ENCODE results near the gene TBRG1.

- TF ChIP-seq, protein P1, sequence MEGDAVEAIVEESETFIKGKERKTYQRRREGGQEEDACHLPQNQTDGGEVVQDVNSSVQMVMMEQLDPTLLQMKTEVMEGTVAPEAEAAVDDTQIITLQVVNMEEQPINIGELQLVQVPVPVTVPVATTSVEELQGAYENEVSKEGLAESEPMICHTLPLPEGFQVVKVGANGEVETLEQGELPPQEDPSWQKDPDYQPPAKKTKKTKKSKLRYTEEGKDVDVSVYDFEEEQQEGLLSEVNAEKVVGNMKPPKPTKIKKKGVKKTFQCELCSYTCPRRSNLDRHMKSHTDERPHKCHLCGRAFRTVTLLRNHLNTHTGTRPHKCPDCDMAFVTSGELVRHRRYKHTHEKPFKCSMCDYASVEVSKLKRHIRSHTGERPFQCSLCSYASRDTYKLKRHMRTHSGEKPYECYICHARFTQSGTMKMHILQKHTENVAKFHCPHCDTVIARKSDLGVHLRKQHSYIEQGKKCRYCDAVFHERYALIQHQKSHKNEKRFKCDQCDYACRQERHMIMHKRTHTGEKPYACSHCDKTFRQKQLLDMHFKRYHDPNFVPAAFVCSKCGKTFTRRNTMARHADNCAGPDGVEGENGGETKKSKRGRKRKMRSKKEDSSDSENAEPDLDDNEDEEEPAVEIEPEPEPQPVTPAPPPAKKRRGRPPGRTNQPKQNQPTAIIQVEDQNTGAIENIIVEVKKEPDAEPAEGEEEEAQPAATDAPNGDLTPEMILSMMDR (IDR thresholded peaks at IDR 0.05): no peak
- TF ChIP-seq ZFX (IDR thresholded peaks at IDR 0.05; ENCODE audit: borderline replicate concordance): no peak
Measured at GRCh38 chr11:124602193-124602592, 20.5 kb upstream of the TBRG1 start.
